ENCODE data around the gene MT1F. TPM values are rescaled to one million over a fixed set of nuclear protein-coding genes. Genes with fewer than 3 reads are reported as not detected.

MT1F gene
- polyA plus RNA-seq, 1 donor (not counting 4 experiments of a cell fraction or from before 2014, with no cell fraction given): 2.3 TPM

DNA sequence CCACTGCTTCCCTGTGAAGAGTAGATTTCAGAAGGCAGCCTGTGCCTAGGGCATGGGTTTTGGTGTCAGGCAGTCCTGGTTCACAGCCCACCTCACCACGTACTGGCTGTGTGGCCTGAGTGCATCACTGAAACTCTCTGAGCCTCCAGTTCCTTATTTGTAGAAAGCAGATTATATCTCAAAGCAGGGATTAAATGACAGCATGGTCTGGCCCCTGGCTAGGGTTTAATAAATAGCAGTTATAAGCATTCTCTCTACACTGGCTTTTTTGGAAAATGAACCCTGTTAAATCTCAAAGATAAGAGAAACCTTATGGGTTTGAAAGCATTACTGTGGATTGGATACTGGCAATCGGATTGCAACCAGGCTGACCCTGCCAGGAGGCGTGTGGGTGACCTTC, 28.2 kb upstream of the MT1F start:
- no peaks in the 10 kb centered on the region for H3K9me1 ChIP-seq (ENCODE audit: control insufficient read depth, extremely low read depth, insufficient read depth, low read length)
- no peak overlapping the region for H3K4me2 ChIP-seq (ENCODE audit: control insufficient read depth, extremely low read depth, insufficient read depth, low read depth, low read length)
- no peak overlapping the region for H3K27ac ChIP-seq (ENCODE audit: control insufficient read depth, insufficient read depth, low read length)
- H3K27me3 ChIP-seq (ENCODE audit: control insufficient read depth, extremely low read depth, insufficient read depth, low read length): peaks cover 19% of the 10 kb centered on the region
- dilution Hi-C loops (cut with MboI; ENCODE audit: extremely low pct_ligation_motif_present, low sequenced_read_pairs): no loop called here
- H4K20me1 ChIP-seq (ENCODE audit: control insufficient read depth, extremely low read depth, insufficient read depth, low read length): peaks cover 3% of the 10 kb centered on the region
- peaks cover 14% of the 10 kb centered on the region for H3K4me1 ChIP-seq (ENCODE audit: control insufficient read depth, extremely low read depth, insufficient read depth, low read length)
- no peak overlapping the region for H3K9ac ChIP-seq (ENCODE audit: control insufficient read depth, extremely low read depth, insufficient read depth, low read length)
- peaks cover 9% of the 10 kb centered on the region for H3K79me2 ChIP-seq (ENCODE audit: control insufficient read depth, insufficient read depth, low read length)
- H3K36me3 ChIP-seq (ENCODE audit: control insufficient read depth in 2 of 2, extremely low read depth in 1 of 2, insufficient read depth in 2 of 2, low read length in 2 of 2): no peaks in the 10 kb centered on the region
- no peak for TF ChIP-seq EZH2 (IDR thresholded peaks at IDR 0.05; ENCODE audit: low read length)
- TF ChIP-seq, protein P1, sequence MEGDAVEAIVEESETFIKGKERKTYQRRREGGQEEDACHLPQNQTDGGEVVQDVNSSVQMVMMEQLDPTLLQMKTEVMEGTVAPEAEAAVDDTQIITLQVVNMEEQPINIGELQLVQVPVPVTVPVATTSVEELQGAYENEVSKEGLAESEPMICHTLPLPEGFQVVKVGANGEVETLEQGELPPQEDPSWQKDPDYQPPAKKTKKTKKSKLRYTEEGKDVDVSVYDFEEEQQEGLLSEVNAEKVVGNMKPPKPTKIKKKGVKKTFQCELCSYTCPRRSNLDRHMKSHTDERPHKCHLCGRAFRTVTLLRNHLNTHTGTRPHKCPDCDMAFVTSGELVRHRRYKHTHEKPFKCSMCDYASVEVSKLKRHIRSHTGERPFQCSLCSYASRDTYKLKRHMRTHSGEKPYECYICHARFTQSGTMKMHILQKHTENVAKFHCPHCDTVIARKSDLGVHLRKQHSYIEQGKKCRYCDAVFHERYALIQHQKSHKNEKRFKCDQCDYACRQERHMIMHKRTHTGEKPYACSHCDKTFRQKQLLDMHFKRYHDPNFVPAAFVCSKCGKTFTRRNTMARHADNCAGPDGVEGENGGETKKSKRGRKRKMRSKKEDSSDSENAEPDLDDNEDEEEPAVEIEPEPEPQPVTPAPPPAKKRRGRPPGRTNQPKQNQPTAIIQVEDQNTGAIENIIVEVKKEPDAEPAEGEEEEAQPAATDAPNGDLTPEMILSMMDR (optimal IDR thresholded peaks at IDR 0.05 in 1 of 3, IDR thresholded peaks at IDR 0.05 in 1 of 3, conservative IDR thresholded peaks at IDR 0.05 in 1 of 3; ENCODE audit: extremely low read depth in 1 of 3, insufficient read depth in 2 of 3, low read length in 3 of 3): no peak
- no peak overlapping the region for H3K4me3 ChIP-seq (ENCODE audit: control insufficient read depth in 2 of 3, extremely low read depth in 1 of 3, insufficient read depth in 2 of 3, low read depth in 1 of 3, low read length in 3 of 3)
- FAIRE-seq: no peak
- no peak overlapping the region for H2AFZ ChIP-seq (ENCODE audit: control insufficient read depth, low read length)
- H3K9me3 ChIP-seq (ENCODE audit: control insufficient read depth, low read depth, low read length): no peaks in the 10 kb centered on the region
- no peak for DNase-seq (ENCODE audit: low read depth, low spot score)

GRCh38 chr16:56630134-56630533, 27.6 kb upstream of the MT1F start:
- peaks cover 9% of the 10 kb centered on the region for H3K79me2 ChIP-seq (ENCODE audit: control insufficient read depth, insufficient read depth, low read length)
- FAIRE-seq: no peak
- H3K9ac ChIP-seq (ENCODE audit: control insufficient read depth, extremely low read depth, insufficient read depth, low read length): no peak overlapping the region

More at GRCh38 chr16:56630134-56630533, 27.6 kb upstream of the MT1F start:
- Histone ChIP-seq H3K27ac (ENCODE audit: control insufficient read depth, insufficient read depth, low read length) (no peak overlapping the region), H3K4me3 (ENCODE audit: control insufficient read depth in 2 of 3, extremely low read depth in 1 of 3, insufficient read depth in 2 of 3, low read depth in 1 of 3, low read length in 3 of 3) (no peak overlapping the region), H2AFZ (ENCODE audit: control insufficient read depth, low read length) (no peak overlapping the region), H3K36me3 (ENCODE audit: control insufficient read depth in 2 of 2, extremely low read depth in 1 of 2, insufficient read depth in 2 of 2, low read length in 2 of 2) (no peaks in the 10 kb centered on the region), H3K9me3 (ENCODE audit: control insufficient read depth, low read depth, low read length) (no peaks in the 10 kb centered on the region), H3K9me1 (ENCODE audit: control insufficient read depth, extremely low read depth, insufficient read depth, low read length) (no peaks in the 10 kb centered on the region), H3K4me1 (ENCODE audit: control insufficient read depth, extremely low read depth, insufficient read depth, low read length) (peaks cover 10% of the 10 kb centered on the region), H4K20me1 (ENCODE audit: control insufficient read depth, extremely low read depth, insufficient read depth, low read length) (peaks cover 3% of the 10 kb centered on the region), H3K27me3 (ENCODE audit: control insufficient read depth, extremely low read depth, insufficient read depth, low read length) (peaks cover 25% of the 10 kb centered on the region), H3K4me2 (ENCODE audit: control insufficient read depth, extremely low read depth, insufficient read depth, low read depth, low read length) (no peak overlapping the region)
- DNase-seq (ENCODE audit: low read depth, low spot score): no peak
- TF ChIP-seq, protein P1 (optimal IDR thresholded peaks at IDR 0.05 in 1 of 3, IDR thresholded peaks at IDR 0.05 in 1 of 3, conservative IDR thresholded peaks at IDR 0.05 in 1 of 3; ENCODE audit: extremely low read depth in 1 of 3, insufficient read depth in 2 of 3, low read length in 3 of 3): no peak
- TF ChIP-seq EZH2 (IDR thresholded peaks at IDR 0.05; ENCODE audit: low read length): no peak
- dilution Hi-C loops (cut with MboI; ENCODE audit: extremely low pct_ligation_motif_present, low sequenced_read_pairs): no loop called here
